Bronchial epithelial cell (primary cell): ENCODE results near the gene LRRC55. TPM values are rescaled to one million over a fixed set of nuclear protein-coding genes. Genes with fewer than 3 reads are reported as not detected.

Experiments used
- DNase-seq: peaks from one replicate; pipeline ENCODE4 v3.0.0-alpha.2; 2010; ENCODE audit warnings: low read depth
- FAIRE-seq: peaks from 2 replicates; lab custom pipeline; 2011; peaks lifted over from hg19 to GRCh38; lab: Jason Lieb, UNC
- H3K27me3 ChIP-seq: 2 replicates; pipeline ENCODE4 v1.5.1; 2011; ENCODE audit warnings: low read length; ENCODE audit not compliant: control insufficient read depth, insufficient read depth
- H3K36me3 ChIP-seq: 2 replicates; pipeline ENCODE4 v1.5.1; 2011; ENCODE audit warnings: low read length; ENCODE audit not compliant: control insufficient read depth, insufficient read depth
- H3K4me3 ChIP-seq: 2 replicates; pipeline ENCODE4 v1.5.1; 2011; ENCODE audit warnings: mild to moderate bottlenecking, low read depth, low read length, control low read depth
- CTCF ChIP-seq: IDR thresholded peaks from 2 replicates; pipeline ENCODE4 v1.5.1; 2011; ENCODE audit warnings: mild to moderate bottlenecking, moderate library complexity, low read length, control low read depth, inconsistent platforms; ENCODE audit not compliant: insufficient read depth, severe bottlenecking
- total RNA-seq: library from RNA; depleted of rRNA; stranded (reverse); fragments of >200 nt; gene quantifications from 2 replicates; pipeline ENCODE4 v1.2.1, GENCODE V29; 2014

LRRC55 gene
- total RNA-seq, 1 donor from 2014 or later = not detected

- no peaks in the 10 kb centered on the region for H3K27me3 ChIP-seq
- no peak for DNase-seq
- no peak overlapping the region for H3K4me3 ChIP-seq
- FAIRE-seq = no peak
- no peak for TF ChIP-seq CTCF
- no peaks in the 10 kb centered on the region for H3K36me3 ChIP-seq
These were observed 42.4 kb downstream of the LRRC55 start for GRCh38 chr11:57224128-57224527.

- FAIRE-seq (no peak), DNase-seq (peak; percentile 70)
- Histone ChIP-seq H3K27me3 (no peaks in the 10 kb centered on the region), H3K4me3 (no peak overlapping the region), H3K36me3 (no peaks in the 10 kb centered on the region)
- TF ChIP-seq CTCF = no peak
These were observed 42.8 kb downstream of the LRRC55 start for GRCh38 chr11:57224537-57224936.

- DNase-seq (no peak), FAIRE-seq (no peak)
- Histone ChIP-seq H3K4me3 (no peak overlapping the region), H3K36me3 (no peaks in the 10 kb centered on the region), H3K27me3 (peaks cover 2% of the 10 kb centered on the region)
- no peak for TF ChIP-seq CTCF
These were observed 46.8 kb downstream of the LRRC55 start for GRCh38 chr11:57228600-57228999.

GRCh38 chr11:57230316-57230715 is 48.6 kb downstream of the LRRC55 start:
- Histone ChIP-seq H3K27me3 (peaks cover 2% of the 10 kb centered on the region), H3K36me3 (no peaks in the 10 kb centered on the region), H3K4me3 (no peak overlapping the region)
- FAIRE-seq (no peak), DNase-seq (no peak)
- no peak for TF ChIP-seq CTCF

GRCh38 chr11:57230791-57231538 is 49.2 kb downstream of the LRRC55 start:
- Histone ChIP-seq H3K36me3 (no peaks in the 10 kb centered on the region), H3K27me3 (peaks cover 2% of the 10 kb centered on the region), H3K4me3 (no peak overlapping the region)
- DNase-seq (no peak), FAIRE-seq (no peak)
- TF ChIP-seq CTCF = no peak
